Fibroblast of skin of back (primary cell): ENCODE results near the gene ZBED4.

Experiments used
- DNase-seq: peaks from one replicate; pipeline ENCODE4 v3.0.0-alpha.2; 2013

ZBED4 gene

DNA sequence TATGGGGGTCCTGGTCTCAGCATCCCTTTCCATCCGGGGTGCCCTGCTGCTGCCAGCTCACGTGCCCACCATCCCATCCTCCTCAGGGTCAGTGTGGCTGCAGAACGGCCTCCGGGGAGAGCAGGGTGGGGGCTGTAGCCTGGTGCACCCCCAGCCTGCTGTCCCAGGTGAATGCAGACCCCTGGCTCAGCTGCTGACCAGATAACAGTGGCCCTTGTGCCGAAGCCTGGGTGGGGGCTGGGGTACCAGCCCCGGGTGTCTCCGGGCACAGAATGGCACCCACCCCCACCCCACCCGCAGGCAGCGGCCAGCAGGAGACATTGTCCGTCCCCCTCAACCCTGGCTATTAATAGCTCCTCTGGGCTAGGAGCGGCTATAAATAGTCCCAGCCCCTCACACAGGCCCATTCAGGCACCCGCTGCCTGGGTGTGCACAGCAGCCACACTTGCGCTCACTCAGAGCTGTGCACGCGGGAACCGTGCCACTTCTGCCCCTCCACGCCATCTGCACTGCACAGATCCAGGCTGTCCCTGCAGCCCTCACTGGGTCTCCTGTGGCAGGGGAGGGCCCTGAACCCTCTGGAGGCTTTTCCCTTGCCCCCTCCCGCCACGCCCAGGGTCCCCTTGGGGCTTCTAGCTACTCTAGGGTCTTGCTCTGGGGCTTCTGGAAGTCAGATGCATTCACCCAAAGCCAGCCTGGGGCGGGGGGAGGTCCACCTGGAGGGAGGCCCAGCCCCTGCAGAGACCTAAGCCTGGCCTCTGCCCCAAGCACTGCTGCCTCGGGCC lies 83.5 kb downstream of the ZBED4 start:
- DNase-seq, result peak; percentile 67

DNA sequence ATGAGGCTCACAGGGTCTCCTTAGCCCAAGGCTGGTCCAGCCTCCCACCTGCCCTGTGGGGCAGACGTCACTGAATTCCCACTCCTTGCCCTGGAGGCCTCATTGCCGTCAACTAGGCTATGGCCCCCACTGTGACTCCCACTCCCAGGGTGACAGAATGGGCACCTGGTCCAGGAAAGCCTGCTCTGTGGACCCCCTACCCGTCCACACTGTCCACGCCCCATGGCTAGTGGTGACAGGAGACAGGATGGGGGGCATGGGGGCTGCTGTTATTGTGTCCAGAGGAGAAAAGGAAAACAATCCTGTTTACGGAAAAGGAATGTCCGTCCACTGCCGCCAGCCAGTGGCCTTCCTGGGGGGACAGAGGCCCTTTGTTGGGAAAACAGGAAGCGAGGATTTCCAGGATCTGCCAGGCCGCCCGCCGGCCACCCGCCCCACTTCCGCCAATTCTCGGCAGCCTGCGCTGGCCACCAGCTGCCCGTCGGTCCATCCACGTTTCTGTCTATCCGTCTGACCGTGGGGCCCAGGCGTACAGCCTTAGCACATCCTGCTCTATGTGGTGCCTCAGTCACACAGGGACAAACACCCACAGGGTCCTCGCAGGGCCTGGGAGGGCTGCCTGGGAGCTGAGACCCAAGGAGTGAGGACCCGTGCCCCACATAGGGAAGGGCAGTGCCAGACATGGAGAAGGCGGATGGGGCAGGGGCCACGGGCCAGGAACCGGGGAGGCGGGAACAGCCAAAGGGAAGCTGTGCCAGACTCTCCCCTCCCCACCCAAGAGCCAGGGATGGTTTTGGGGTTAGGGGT lies 84.3 kb downstream of the ZBED4 start:
- DNase-seq, result no peak

DNA sequence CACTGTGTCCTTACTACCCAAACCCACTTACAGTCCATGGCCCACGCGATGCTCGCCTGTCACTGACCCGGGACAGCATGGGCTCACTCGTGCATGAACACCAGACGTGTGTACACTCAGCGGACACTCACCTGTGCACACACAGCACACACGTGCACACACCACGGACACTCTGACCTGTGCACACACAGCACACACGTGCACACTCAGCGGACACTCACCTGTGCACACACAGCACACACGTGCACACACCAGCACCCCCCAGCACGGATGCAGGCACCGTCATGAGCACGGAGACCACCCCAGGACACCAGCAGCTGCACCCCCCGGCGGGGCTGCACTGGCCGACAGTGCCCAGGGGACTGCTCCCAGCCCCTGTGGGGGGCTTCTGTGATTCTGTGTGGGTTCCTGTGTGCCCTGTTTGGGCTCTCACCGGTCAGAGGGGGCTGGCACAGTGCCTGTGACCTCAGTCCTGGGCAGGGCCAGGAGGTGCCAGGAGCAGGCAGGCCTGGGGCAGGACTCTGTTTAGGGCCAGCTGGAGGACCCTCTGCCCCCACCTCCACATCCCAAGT lies 85.0 kb downstream of the ZBED4 start:
- DNase-seq, result no peak
